ENCODE results near the gene ERGIC1.

ERGIC1 gene

GRCh38 chr5:172925336-172925948 lies 91.4 kb downstream of the ERGIC1 start:
- no peaks in the 10 kb centered on the region for H3K27me3 ChIP-seq (replicated peaks; ENCODE audit: insufficient read depth, low read length)
- H3K9ac ChIP-seq (ENCODE audit: low read length) = no peak overlapping the region
- no peak overlapping the region for H3K4me2 ChIP-seq (ENCODE audit: low read depth, low read length)
- no peak overlapping the region for H3K27ac ChIP-seq (ENCODE audit: low read length)
- peaks cover 3% of the 10 kb centered on the region for H3K36me3 ChIP-seq (replicated peaks; ENCODE audit: insufficient read depth, low read length)
- no peaks in the 10 kb centered on the region for H3K4me1 ChIP-seq (ENCODE audit: low read length)
- H3K9me2 ChIP-seq (replicated peaks; ENCODE audit: insufficient read depth, low read length) = no peaks in the 10 kb centered on the region
- H3K9me3 ChIP-seq (replicated peaks; ENCODE audit: insufficient read depth, low read length) = no peaks in the 10 kb centered on the region
- H3K79me2 ChIP-seq (ENCODE audit: low read length) = peaks cover 2% of the 10 kb centered on the region; the same call in 1 of the 2 replicates
- H3K4me3 ChIP-seq (ENCODE audit: low read length) = no peak overlapping the region
- no peak for DNase-seq
- no peaks in the 10 kb centered on the region for H4K20me1 ChIP-seq (ENCODE audit: insufficient read depth, low read length)
- H3F3A ChIP-seq (ENCODE audit: insufficient read depth, low read length) = no peaks in the 10 kb centered on the region; the same call in 1 of the 2 replicates
- no peak for TF ChIP-seq EZH2phosphoT487 (IDR thresholded peaks at IDR 0.05; ENCODE audit: low read length)
- TF ChIP-seq EZH2 (optimal IDR thresholded peaks at IDR 0.05; ENCODE audit: low read depth, low read length) = no peak
- TF ChIP-seq, protein P1, sequence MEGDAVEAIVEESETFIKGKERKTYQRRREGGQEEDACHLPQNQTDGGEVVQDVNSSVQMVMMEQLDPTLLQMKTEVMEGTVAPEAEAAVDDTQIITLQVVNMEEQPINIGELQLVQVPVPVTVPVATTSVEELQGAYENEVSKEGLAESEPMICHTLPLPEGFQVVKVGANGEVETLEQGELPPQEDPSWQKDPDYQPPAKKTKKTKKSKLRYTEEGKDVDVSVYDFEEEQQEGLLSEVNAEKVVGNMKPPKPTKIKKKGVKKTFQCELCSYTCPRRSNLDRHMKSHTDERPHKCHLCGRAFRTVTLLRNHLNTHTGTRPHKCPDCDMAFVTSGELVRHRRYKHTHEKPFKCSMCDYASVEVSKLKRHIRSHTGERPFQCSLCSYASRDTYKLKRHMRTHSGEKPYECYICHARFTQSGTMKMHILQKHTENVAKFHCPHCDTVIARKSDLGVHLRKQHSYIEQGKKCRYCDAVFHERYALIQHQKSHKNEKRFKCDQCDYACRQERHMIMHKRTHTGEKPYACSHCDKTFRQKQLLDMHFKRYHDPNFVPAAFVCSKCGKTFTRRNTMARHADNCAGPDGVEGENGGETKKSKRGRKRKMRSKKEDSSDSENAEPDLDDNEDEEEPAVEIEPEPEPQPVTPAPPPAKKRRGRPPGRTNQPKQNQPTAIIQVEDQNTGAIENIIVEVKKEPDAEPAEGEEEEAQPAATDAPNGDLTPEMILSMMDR (IDR thresholded peaks at IDR 0.05; ENCODE audit: low read length) = no peak
- H2AFZ ChIP-seq (ENCODE audit: low read length) = no peak overlapping the region

GRCh38 chr5:172926008-172926523 lies 92.0 kb downstream of the ERGIC1 start:
- peaks cover 3% of the 10 kb centered on the region for H3K36me3 ChIP-seq (replicated peaks; ENCODE audit: insufficient read depth, low read length)
- TF ChIP-seq EZH2phosphoT487 (IDR thresholded peaks at IDR 0.05; ENCODE audit: low read length) (no peak), EZH2 (optimal IDR thresholded peaks at IDR 0.05; ENCODE audit: low read depth, low read length) (no peak)
- TF ChIP-seq, protein P1 (IDR thresholded peaks at IDR 0.05; ENCODE audit: low read length) = no peak

DNA sequence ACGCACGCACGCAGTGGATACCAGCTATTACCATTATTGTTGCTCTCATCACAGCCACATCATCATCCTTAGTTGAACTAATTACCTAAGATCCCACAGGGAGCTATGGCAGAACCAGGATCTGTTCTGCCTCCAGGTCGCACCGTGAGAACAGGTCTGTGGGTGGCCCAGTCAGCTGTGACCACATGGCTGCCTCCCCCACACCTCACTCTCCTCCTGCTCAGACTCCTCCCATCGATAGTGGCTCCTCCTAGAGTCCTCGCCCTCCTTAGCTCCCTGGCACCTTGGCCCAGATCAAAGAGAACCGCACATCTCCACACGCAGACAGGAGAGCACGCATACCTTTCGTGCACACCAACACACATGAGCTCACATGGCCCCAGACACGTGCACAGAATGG lies 92.7 kb downstream of the ERGIC1 start:
- no peak for TF ChIP-seq EZH2phosphoT487 (IDR thresholded peaks at IDR 0.05; ENCODE audit: low read length)
- no peak for TF ChIP-seq EZH2 (optimal IDR thresholded peaks at IDR 0.05; ENCODE audit: low read depth, low read length)
- TF ChIP-seq, protein P1 (IDR thresholded peaks at IDR 0.05; ENCODE audit: low read length) = no peak
- Histone ChIP-seq H3K27me3 (replicated peaks; ENCODE audit: insufficient read depth, low read length) (no peaks in the 10 kb centered on the region), H3K27ac (ENCODE audit: low read length) (no peak overlapping the region), H4K20me1 (ENCODE audit: insufficient read depth, low read length) (no peaks in the 10 kb centered on the region), H3K4me3 (ENCODE audit: low read length) (no peak overlapping the region), H3K9me2 (replicated peaks; ENCODE audit: insufficient read depth, low read length) (no peaks in the 10 kb centered on the region), H3K36me3 (replicated peaks; ENCODE audit: insufficient read depth, low read length) (no peaks in the 10 kb centered on the region; the same call in 1 of the 2 replicates), H3K9ac (ENCODE audit: low read length) (no peak overlapping the region), H3F3A (ENCODE audit: insufficient read depth, low read length) (no peaks in the 10 kb centered on the region; the same call in 1 of the 2 replicates), H3K9me3 (replicated peaks; ENCODE audit: insufficient read depth, low read length) (no peaks in the 10 kb centered on the region), H3K4me1 (ENCODE audit: low read length) (no peaks in the 10 kb centered on the region), H3K79me2 (ENCODE audit: low read length) (peaks cover 2% of the 10 kb centered on the region; the same call in 1 of the 2 replicates), H3K4me2 (ENCODE audit: low read depth, low read length) (no peak overlapping the region), H2AFZ (ENCODE audit: low read length) (no peak overlapping the region)
- no peak for DNase-seq

More at GRCh38 chr5:172926008-172926523, 92.0 kb downstream of the ERGIC1 start:
- Histone ChIP-seq H3K27ac (ENCODE audit: low read length) (no peak overlapping the region), H3K27me3 (replicated peaks; ENCODE audit: insufficient read depth, low read length) (no peaks in the 10 kb centered on the region), H3K4me3 (ENCODE audit: low read length) (no peak overlapping the region), H3K9me3 (replicated peaks; ENCODE audit: insufficient read depth, low read length) (no peaks in the 10 kb centered on the region), H3F3A (ENCODE audit: insufficient read depth, low read length) (no peaks in the 10 kb centered on the region; the same call in 1 of the 2 replicates), H3K4me1 (ENCODE audit: low read length) (no peaks in the 10 kb centered on the region), H2AFZ (ENCODE audit: low read length) (no peak overlapping the region), H4K20me1 (ENCODE audit: insufficient read depth, low read length) (no peaks in the 10 kb centered on the region), H3K9me2 (replicated peaks; ENCODE audit: insufficient read depth, low read length) (no peaks in the 10 kb centered on the region), H3K79me2 (ENCODE audit: low read length) (peaks cover 2% of the 10 kb centered on the region; the same call in 1 of the 2 replicates), H3K9ac (ENCODE audit: low read length) (no peak overlapping the region), H3K4me2 (ENCODE audit: low read depth, low read length) (no peak overlapping the region)
- no peak for DNase-seq
